Fibroblast of the aortic adventitia (primary cell): ENCODE measurements around the gene TAS2R13. TPM values are rescaled to one million over a fixed set of nuclear protein-coding genes. Genes with fewer than 3 reads are reported as not detected.

Source experiments
- DNase-seq: peaks from one replicate; pipeline ENCODE4 v3.0.0-alpha.2; 2010; ENCODE audit warnings: low read depth
- H3K4me3 ChIP-seq: 2 replicates; pipeline ENCODE4 v1.5.1; 2011; ENCODE audit warnings: low read depth, mild to moderate bottlenecking, control low read depth, low read length, moderate library complexity
- CTCF ChIP-seq: IDR thresholded peaks from 2 replicates; pipeline ENCODE4 v1.5.1; 2011; ENCODE audit warnings: mild to moderate bottlenecking, low read length, control low read depth, inconsistent platforms; ENCODE audit not compliant: insufficient read depth
- total RNA-seq: library from RNA; depleted of rRNA; stranded (reverse); fragments of >200 nt; gene quantifications from 2 replicates; pipeline ENCODE4 v1.2.3, GENCODE V29; 2012; ENCODE audit warnings: low replicate concordance

The TAS2R13 gene
- total RNA-seq, 1 donor: 2.8 TPM

- TF ChIP-seq CTCF: no peak
- no peak overlapping the region for H3K4me3 ChIP-seq
- no peak for DNase-seq
Observed at GRCh38 chr12:10889226-10889625, 20.1 kb downstream of the TAS2R13 start.

GRCh38 chr12:10884086-10884725 is 25.2 kb downstream of the TAS2R13 start, which contains the start of gene PRH1:
Gene PRH1, minus strand, starts transcription at chr12:10884255. Its CDS starts 38 bp downstream, at chr12:10884217.
- TF ChIP-seq CTCF: no peak
- no peak for DNase-seq
- H3K4me3 ChIP-seq: no peak within 1 kb of the TSS

DNA sequence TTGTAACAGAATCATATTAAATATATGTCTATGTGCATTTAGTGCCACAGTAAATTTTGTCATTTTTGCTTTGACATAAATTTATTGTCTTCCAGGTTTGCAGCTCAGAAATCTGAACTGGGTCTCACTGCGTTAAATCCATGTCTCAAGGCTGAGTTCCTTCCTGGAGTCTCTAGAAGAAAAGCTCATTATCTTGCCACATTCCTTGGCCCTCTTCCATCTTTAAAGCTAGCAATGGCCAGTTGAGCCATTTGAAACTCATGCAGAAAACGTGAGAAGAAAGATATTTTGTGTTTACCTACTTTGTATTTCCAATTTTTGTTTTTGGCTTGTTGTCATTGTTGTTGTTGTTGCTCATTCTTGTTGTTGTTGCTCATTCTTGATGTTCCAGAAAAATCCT is 36.0 kb downstream of the TAS2R13 start:
- peak; percentile 66 for DNase-seq
- H3K4me3 ChIP-seq: no peak overlapping the region
- no peak for TF ChIP-seq CTCF

- TF ChIP-seq CTCF: no peak
- H3K4me3 ChIP-seq: no peak overlapping the region
Observed at GRCh38 chr12:10867381-10867780, 42.0 kb downstream of the TAS2R13 start.

DNA sequence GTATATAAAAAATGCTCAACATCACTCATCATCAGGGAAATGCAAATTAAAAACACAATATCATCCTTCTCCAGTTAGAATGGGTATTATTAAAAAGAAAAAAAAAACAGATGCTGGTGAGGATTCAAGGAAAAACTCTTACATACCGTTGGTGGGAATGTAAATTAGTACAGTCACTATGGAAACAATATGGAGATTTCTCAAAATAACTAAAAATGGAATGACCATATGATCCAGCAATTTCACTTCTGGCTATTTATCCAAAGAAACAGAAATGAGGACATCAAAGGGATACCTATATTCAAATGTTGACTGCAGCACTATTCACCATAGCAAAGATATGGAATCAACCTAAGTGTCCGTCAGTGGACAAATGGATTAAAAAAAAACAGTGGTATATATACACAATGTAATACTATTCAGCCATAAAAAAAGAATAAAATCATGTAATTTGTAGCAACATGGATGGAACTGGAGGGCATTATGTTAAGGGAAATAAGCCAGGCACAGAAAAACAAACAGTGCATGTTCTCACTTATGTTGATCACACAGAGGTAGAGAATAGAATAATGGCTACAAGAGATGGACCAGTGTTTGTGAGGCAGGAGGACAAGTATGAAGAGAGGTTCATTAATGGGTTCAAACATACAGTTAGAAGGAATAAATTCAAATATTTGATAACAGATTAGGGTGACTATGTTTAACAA is 45.7 kb downstream of the TAS2R13 start:
- no peak for DNase-seq
- TF ChIP-seq CTCF: no peak
- H3K4me3 ChIP-seq: no peak overlapping the region

More at GRCh38 chr12:10867381-10867780, 42.0 kb downstream of the TAS2R13 start:
- DNase-seq: peak; percentile 3

GRCh38 chr12:10861366-10861765 is 48.0 kb downstream of the TAS2R13 start:
- peak; percentile 52 for DNase-seq
- TF ChIP-seq CTCF: no peak

More at GRCh38 chr12:10861366-10861765, 48.0 kb downstream of the TAS2R13 start:
- H3K4me3 ChIP-seq: no peak overlapping the region

Other genes with a start within 250 kb of the TAS2R13 start
- gene STYK1, start 235.5 kb downstream of the TAS2R13 start, total RNA-seq: 0.27 TPM in 1 of 2 replicates, not detected in the other
- gene YBX3, start 186.2 kb downstream of the TAS2R13 start, total RNA-seq: 139 and 191 TPM in 2 replicates
- 0.18 TPM in 1 of 2 replicates, not detected in the other for gene TAS2R7, start 106.9 kb downstream of the TAS2R13 start, total RNA-seq
- 0.45 TPM in 1 of 2 replicates, not detected in the other for gene TAS2R8, start 102.3 kb downstream of the TAS2R13 start, total RNA-seq
- gene TAS2R9, start 99.4 kb downstream of the TAS2R13 start, total RNA-seq: 0.09 TPM in 1 of 2 replicates, not detected in the other
- gene TAS2R10, start 83.2 kb downstream of the TAS2R13 start, total RNA-seq: 2.3 TPM in 1 of 2 replicates, not detected in the other
- 3.4 and 7.1 TPM in 2 replicates for gene PRR4, start 60.1 kb downstream of the TAS2R13 start, total RNA-seq
- gene PRH1, start 25.3 kb downstream of the TAS2R13 start, total RNA-seq: 22.4 and 24.4 TPM in 2 replicates
- not detected in 2 replicates for gene PRH2, start 19.7 kb upstream of the TAS2R13 start, total RNA-seq
- gene TAS2R14, start 29.7 kb upstream of the TAS2R13 start, total RNA-seq: 4.1 and 5.2 TPM in 2 replicates
- gene TAS2R50, start 77.3 kb upstream of the TAS2R13 start, total RNA-seq: 3.1 and 6.5 TPM in 2 replicates
- gene TAS2R20, start 88.7 kb upstream of the TAS2R13 start, total RNA-seq: 1.9 and 5.0 TPM in 2 replicates
- gene TAS2R19, start 113.1 kb upstream of the TAS2R13 start, total RNA-seq: 6.3 and 6.5 TPM in 2 replicates
- 6.2 and 13.6 TPM in 2 replicates for gene TAS2R31, start 121.8 kb upstream of the TAS2R13 start, total RNA-seq
- gene TAS2R46, start 152.7 kb upstream of the TAS2R13 start, total RNA-seq: 4.7 and 8.8 TPM in 2 replicates
- 1.3 and 2.3 TPM in 2 replicates for gene TAS2R43, start 182.8 kb upstream of the TAS2R13 start, total RNA-seq
- gene TAS2R30, start 225.1 kb upstream of the TAS2R13 start, total RNA-seq: 6.9 and 16.4 TPM in 2 replicates